HL-60 (cell line): Measurements from ENCODE around the gene KRT4.

Experiments used
- CTCF ChIP-seq: IDR thresholded peaks from one replicate; pipeline ENCODE4 v1.5.1; 2011; ENCODE audit warnings: low read length, control low read depth, inconsistent platforms; ENCODE audit not compliant: insufficient read depth
- GABPA ChIP-seq: IDR thresholded peaks from 2 replicates; pipeline ENCODE4 v1.6.1; 2012; ENCODE audit warnings: low read depth
- REST ChIP-seq: IDR thresholded peaks from 2 replicates; pipeline ENCODE4 v1.6.1; 2012; ENCODE audit warnings: low read depth; ENCODE audit not compliant: insufficient replicate concordance

GRCh38 chr12:52763036-52763659 lies 50.8 kb downstream of the KRT4 start:
- TF ChIP-seq CTCF: no peak
- no peak for TF ChIP-seq REST
- TF ChIP-seq GABPA: no peak
